Tibial nerve (tissue), 4 donors: ENCODE measurements around the gene WWC2.

Experiments
- EP300 ChIP-seq, 2 donors: sonication (generic); formaldehyde crosslinking; IDR thresholded peaks; one replicate each; pipeline ENCODE4 v1.6.1; 2017; ENCODE audit warnings: antibody characterized with exemption in 2 of 2, mild to moderate bottlenecking in 1 of 2
- TF ChIP-seq, protein P1 (sequence below), 5 experiments: fragments of 200-600 bp in 3 of 5; fragments of 450-650 bp in 2 of 5; sonication (generic) in 3 of 5; IDR thresholded peaks; one replicate each; pipeline ENCODE4 v1.5.1; 2016 to 2019; ENCODE audit warnings: antibody characterized with exemption in 5 of 5, mild to moderate bottlenecking in 3 of 5, moderate library complexity in 2 of 5

GRCh38 chr4:183129675-183130074 is 30.6 kb downstream of the WWC2 start:
- TF ChIP-seq, protein P1, sequence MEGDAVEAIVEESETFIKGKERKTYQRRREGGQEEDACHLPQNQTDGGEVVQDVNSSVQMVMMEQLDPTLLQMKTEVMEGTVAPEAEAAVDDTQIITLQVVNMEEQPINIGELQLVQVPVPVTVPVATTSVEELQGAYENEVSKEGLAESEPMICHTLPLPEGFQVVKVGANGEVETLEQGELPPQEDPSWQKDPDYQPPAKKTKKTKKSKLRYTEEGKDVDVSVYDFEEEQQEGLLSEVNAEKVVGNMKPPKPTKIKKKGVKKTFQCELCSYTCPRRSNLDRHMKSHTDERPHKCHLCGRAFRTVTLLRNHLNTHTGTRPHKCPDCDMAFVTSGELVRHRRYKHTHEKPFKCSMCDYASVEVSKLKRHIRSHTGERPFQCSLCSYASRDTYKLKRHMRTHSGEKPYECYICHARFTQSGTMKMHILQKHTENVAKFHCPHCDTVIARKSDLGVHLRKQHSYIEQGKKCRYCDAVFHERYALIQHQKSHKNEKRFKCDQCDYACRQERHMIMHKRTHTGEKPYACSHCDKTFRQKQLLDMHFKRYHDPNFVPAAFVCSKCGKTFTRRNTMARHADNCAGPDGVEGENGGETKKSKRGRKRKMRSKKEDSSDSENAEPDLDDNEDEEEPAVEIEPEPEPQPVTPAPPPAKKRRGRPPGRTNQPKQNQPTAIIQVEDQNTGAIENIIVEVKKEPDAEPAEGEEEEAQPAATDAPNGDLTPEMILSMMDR (IDR thresholded peaks at IDR 0.05), result no peak
- TF ChIP-seq EP300 (IDR thresholded peaks at IDR 0.05), result no peak
